AG09309 (cell line): ENCODE data around the gene ZBTB7A.

Experiments used
- DNase-seq: peaks from one replicate; pipeline ENCODE4 v3.0.0-alpha.2; 2010; ENCODE audit warnings: low read depth
- H3K4me3 ChIP-seq: 2 replicates; pipeline ENCODE4 v1.5.1; 2011; ENCODE audit warnings: mild to moderate bottlenecking, low read depth, low read length, moderate library complexity; ENCODE audit not compliant: control insufficient read depth
- CTCF ChIP-seq: IDR thresholded peaks from 2 replicates; pipeline ENCODE4 v1.5.1; 2011; ENCODE audit warnings: mild to moderate bottlenecking, low read depth, low read length, inconsistent platforms; ENCODE audit not compliant: insufficient read depth, control insufficient read depth; ENCODE audit errors: missing control alignments

The ZBTB7A gene

GRCh38 chr19:4042064-4042730, 24.5 kb downstream of the ZBTB7A start:
- H3K4me3 ChIP-seq = no peak overlapping the region
- no peak for DNase-seq
- TF ChIP-seq CTCF = no peak

GRCh38 chr19:4038661-4039423, 27.9 kb downstream of the ZBTB7A start:
- TF ChIP-seq CTCF = no peak
- H3K4me3 ChIP-seq = no peak overlapping the region
- DNase-seq = no peak

GRCh38 chr19:4038057-4038456, 28.6 kb downstream of the ZBTB7A start:
- TF ChIP-seq CTCF = no peak
- no peak overlapping the region for H3K4me3 ChIP-seq
- DNase-seq = no peak

- no peak overlapping the region for H3K4me3 ChIP-seq
- DNase-seq = no peak
- no peak for TF ChIP-seq CTCF
Measured at GRCh38 chr19:4037301-4037949, 29.3 kb downstream of the ZBTB7A start.

GRCh38 chr19:4036576-4037300, 30.0 kb downstream of the ZBTB7A start:
- no peak for DNase-seq
- no peak for TF ChIP-seq CTCF
- no peak overlapping the region for H3K4me3 ChIP-seq

GRCh38 chr19:4035582-4035981, 31.1 kb downstream of the ZBTB7A start:
- TF ChIP-seq CTCF = no peak
- no peak overlapping the region for H3K4me3 ChIP-seq
- DNase-seq = no peak
